ENCODE measurements around the gene SNUPN.

GRCh38 chr15:75646112-75646943 is 20.8 kb upstream of the SNUPN start:
- TF ChIP-seq, protein P1, sequence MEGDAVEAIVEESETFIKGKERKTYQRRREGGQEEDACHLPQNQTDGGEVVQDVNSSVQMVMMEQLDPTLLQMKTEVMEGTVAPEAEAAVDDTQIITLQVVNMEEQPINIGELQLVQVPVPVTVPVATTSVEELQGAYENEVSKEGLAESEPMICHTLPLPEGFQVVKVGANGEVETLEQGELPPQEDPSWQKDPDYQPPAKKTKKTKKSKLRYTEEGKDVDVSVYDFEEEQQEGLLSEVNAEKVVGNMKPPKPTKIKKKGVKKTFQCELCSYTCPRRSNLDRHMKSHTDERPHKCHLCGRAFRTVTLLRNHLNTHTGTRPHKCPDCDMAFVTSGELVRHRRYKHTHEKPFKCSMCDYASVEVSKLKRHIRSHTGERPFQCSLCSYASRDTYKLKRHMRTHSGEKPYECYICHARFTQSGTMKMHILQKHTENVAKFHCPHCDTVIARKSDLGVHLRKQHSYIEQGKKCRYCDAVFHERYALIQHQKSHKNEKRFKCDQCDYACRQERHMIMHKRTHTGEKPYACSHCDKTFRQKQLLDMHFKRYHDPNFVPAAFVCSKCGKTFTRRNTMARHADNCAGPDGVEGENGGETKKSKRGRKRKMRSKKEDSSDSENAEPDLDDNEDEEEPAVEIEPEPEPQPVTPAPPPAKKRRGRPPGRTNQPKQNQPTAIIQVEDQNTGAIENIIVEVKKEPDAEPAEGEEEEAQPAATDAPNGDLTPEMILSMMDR (IDR thresholded peaks at IDR 0.05): no peak
- no peak for TF ChIP-seq POLR2A (IDR thresholded peaks at IDR 0.05)

Data from testis (tissue), 2 donors.